Kidney glomerular epithelial cell (primary cell): ENCODE data around the gene MRPL16.
"Not testable (repeated sequence)": the region's sequence is repeated elsewhere in the genome, so short reads cannot be mapped to it uniquely, and the experiment has no call there.

ENCODE experiments used
- DNase-seq: peaks from one replicate; lab custom pipeline; 2025; lab: John Stamatoyannopoulos, UW

Gene MRPL16

GRCh38 chr11:59810911-59811259 is 307 bp upstream of the MRPL16 start:
- no peak for DNase-seq

GRCh38 chr11:59807047-59807610 is 3.4 kb downstream of the MRPL16 start:
- DNase-seq: no peak

GRCh38 chr11:59804061-59804460 is 6.5 kb downstream of the MRPL16 start:
- DNase-seq: no peak

- peak; percentile 71 for DNase-seq
These were observed 7.9 kb downstream of the MRPL16 start for GRCh38 chr11:59802639-59803176.

GRCh38 chr11:59801981-59802638 is 8.5 kb downstream of the MRPL16 start:
- DNase-seq: peak; percentile 13

GRCh38 chr11:59801160-59801706 is 9.3 kb downstream of the MRPL16 start:
- no peak for DNase-seq

- no peak for DNase-seq
These were observed 10.1 kb downstream of the MRPL16 start for GRCh38 chr11:59800390-59801025.

GRCh38 chr11:59794417-59794816 is 16.2 kb downstream of the MRPL16 start:
- no peak for DNase-seq

GRCh38 chr11:59792507-59792906 is 18.1 kb downstream of the MRPL16 start:
- DNase-seq: no peak

- no peak for DNase-seq
These were observed 18.9 kb downstream of the MRPL16 start for GRCh38 chr11:59791639-59792038.

- DNase-seq: peak; percentile 33
These were observed 22.8 kb downstream of the MRPL16 start for GRCh38 chr11:59787816-59788215.

GRCh38 chr11:59787255-59787588 is 23.4 kb downstream of the MRPL16 start:
- no peak for DNase-seq

GRCh38 chr11:59785818-59786217 is 24.8 kb downstream of the MRPL16 start:
- DNase-seq: no peak

- not testable (repeated sequence) for DNase-seq
These were observed 26.1 kb downstream of the MRPL16 start for GRCh38 chr11:59784441-59784840.

GRCh38 chr11:59783632-59784090 is 26.9 kb downstream of the MRPL16 start:
- DNase-seq: no peak

- DNase-seq: no peak
These were observed 28.5 kb downstream of the MRPL16 start for GRCh38 chr11:59782080-59782479.

- DNase-seq: no peak
These were observed 31.1 kb downstream of the MRPL16 start for GRCh38 chr11:59779487-59779886.

- no peak for DNase-seq
These were observed 32.5 kb downstream of the MRPL16 start for GRCh38 chr11:59778122-59778521.

GRCh38 chr11:59777104-59777503 is 33.5 kb downstream of the MRPL16 start:
- no peak for DNase-seq

GRCh38 chr11:59776210-59777066 is 34.1 kb downstream of the MRPL16 start:
- DNase-seq: peak; percentile 92

GRCh38 chr11:59773083-59773440 is 37.5 kb downstream of the MRPL16 start:
- DNase-seq: no peak

GRCh38 chr11:59771605-59772004 is 39.0 kb downstream of the MRPL16 start:
- DNase-seq: no peak
